HL-60/S4 treated with retinoic acid at 250 ng/mL for 4 days and 3 days (cell line): ENCODE measurements around the gene POU3F2.

Experiments
- in situ Hi-C: fragments of 300-500 bp; cut with MboI; formaldehyde crosslinking; loops from 2 replicates; pipeline ENCODE4 v1.7.0; 2022; ENCODE audit warnings: low sequenced_read_pairs

POU3F2 gene

GRCh38 chr6:98843271-98844243, 9.2 kb downstream of the POU3F2 start:
- in situ Hi-C loops: no loop called here

DNA sequence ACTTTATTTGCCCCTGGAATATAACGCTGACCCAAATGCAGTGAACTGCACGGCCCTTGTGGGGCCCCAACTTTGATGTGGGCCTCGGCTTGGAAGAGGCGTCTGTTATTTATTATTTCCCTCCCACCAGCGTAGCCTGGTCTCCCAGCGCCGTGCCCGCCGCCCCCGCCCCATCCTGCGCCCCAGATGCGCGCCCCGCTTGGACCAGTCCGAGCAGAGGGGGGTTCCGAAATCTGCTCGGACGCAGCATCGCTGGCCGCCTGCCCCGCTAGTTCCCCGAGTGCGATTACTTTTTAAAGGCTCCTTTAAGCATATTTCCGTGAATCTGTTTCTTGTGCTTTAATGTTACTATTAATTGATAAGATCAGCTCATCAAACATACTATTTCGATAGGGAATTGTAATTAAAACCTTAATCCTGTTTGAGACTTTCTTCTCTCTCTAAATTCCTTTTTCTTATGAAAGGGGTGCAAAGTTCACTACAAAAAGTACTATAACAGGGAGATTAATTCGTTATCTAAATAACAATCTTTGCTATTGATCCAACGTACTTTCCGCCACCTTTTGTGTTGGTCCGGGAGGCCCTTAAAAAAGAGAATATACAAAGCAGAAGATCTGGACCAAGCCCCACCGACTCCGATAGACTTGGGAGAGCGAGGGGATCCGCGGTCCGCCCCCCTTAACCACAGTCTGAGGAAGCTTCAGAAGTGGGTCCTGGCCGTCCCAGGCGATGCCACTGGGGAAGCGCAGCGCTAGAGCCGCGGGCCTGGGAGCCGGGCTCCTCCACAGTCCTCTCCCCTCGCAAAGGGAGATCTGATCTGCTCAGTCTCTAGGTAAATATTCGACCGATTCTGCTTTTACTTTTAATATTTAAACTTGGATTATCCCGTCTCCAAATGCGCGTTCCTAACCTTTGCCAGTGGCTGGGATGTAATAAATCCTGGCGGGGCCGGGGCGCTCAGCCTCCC, 10.2 kb downstream of the POU3F2 start:
- in situ Hi-C loops: no loop called here

GRCh38 chr6:98845211-98846020, 11.0 kb downstream of the POU3F2 start:
- in situ Hi-C loops: no loop called here

- in situ Hi-C loops: no loop called here
These were observed 11.6 kb downstream of the POU3F2 start for GRCh38 chr6:98846021-98846380.

DNA sequence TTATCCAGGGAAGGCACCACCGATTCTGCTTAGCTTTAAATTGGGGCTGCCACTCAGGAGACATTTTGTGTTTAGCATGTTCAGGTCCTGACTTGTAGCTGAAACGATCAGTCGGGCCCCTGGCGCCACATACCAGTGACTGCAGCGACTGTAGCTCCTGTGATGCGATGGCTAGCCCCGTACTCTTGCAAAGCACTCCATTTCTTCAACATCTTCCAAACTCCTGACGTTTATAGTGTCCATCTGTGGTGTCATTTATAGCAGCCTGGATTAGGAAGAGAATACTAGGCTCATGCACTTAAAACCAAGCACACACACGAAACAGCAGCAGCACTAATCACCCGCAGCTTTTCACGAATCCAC, 13.0 kb downstream of the POU3F2 start:
- in situ Hi-C loops: no loop called here

DNA sequence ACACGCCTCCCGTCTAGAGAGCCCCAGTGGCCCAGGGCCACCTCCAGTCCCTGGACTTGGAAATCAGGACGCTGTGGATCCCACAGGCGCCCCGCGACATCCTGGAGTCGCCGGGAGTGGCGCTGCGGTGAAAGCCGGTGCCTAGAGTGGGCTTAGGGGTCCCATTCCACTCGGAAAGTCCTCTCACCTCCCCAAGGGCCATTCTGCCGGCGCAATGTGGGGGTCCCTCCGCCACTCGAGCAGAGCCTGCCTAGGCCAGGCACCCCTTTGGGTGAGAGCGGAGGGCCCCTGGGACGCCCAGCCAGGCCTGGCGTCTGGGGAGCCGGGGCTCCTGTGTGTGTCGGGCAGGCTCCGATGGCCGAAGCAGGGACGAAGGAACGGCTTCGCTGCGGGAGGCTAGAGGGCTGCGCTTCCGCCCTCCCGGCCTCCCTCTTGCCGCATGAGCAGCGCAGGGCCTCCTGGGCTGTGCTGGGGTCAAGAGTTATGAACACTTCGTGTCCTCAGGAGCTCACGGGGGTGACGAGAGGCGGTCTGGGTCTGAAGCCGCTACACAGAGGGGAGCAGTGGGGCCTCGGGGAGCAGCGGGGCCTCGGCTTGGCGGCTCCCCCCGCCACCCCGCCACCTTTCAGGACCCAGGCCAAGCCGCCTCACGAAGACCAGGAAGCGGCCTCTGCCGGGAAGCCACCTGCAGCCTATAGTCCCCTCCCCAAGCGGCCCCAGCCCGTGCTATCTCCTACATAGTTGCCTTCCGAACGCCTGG, 13.6 kb downstream of the POU3F2 start:
- in situ Hi-C loops: no loop called here

- in situ Hi-C loops: no loop called here
These were observed 14.3 kb downstream of the POU3F2 start for GRCh38 chr6:98848539-98849242.

- in situ Hi-C loops: no loop called here
These were observed 30.1 kb downstream of the POU3F2 start for GRCh38 chr6:98864497-98864896.

DNA sequence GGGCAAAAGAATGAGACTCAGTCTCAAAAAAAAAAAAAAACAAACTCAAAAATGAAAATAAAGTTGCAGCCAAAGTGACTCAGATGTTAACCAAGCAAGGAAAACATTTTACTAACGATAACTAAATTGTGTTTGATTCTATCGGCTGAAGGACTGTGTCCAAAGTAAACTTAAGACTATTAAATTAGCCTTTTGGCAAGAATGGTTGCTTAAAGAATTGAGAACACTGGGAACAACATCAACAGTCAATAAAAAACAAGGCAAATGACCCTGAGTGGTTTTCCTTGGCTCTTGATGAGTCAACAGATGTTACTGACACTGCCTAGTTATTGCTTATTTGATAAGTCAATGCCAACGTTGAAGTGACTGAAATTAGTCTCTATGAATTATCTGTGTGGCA, 36.7 kb downstream of the POU3F2 start:
- in situ Hi-C loops: no loop called here

DNA sequence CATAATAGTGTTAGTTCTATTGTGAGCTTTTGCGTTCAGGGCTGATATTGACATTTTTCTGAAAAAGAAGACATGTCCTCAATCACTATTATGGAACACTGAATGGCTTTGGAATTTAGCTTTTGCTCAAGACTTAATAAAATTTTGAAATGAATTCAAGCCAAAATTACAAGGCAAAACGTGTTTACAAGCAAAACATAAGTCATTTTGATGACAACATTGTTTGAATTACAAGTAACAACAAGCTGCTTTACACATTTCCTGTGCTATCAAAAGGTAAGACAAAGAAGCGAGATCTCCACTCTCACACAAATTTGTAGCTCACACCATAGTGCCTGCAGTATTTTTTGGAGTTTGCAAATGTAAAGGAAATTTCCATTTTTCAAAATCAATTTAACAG, 37.4 kb downstream of the POU3F2 start:
- in situ Hi-C loops: no loop called here

GRCh38 chr6:98875375-98875774, 41.0 kb downstream of the POU3F2 start:
- in situ Hi-C loops: no loop called here

DNA sequence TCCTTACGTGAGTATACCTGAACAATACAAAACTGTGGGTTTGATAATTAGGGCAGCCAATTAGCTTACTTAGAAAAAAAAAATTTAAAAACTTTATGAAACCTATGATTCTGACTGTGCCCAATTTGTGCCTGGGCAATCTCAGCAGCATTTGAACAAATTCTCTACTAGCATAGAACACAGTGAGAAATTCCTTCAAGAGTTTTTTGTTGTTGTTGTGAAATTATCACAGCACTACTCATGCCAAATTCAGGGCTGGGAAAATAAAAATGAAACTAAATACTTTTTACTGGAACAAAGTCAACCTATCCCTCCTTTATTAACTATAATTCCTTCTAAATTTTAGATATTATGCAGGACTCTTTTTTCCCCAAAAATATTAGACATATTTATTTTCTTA, 42.9 kb downstream of the POU3F2 start:
- in situ Hi-C loops: no loop called here

DNA sequence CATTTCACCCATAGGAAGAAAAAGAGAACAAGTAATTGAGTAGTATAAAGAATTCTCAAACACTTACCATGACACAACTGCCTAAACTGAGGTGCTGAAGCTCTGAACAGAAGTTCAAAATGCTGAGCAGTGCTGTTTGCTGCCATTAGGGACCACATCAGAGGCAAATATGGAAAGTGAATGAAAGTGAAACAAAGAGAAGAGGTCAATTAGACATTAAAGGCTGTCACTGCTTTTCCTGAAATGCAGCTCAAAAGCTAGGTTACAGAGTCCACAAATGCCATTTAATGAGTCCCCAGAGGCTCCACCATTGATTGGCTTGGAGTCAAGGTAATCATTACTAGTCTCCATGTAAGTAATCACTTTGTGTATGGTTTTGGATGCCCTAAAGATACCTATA, 46.1 kb downstream of the POU3F2 start:
- in situ Hi-C loops: no loop called here

DNA sequence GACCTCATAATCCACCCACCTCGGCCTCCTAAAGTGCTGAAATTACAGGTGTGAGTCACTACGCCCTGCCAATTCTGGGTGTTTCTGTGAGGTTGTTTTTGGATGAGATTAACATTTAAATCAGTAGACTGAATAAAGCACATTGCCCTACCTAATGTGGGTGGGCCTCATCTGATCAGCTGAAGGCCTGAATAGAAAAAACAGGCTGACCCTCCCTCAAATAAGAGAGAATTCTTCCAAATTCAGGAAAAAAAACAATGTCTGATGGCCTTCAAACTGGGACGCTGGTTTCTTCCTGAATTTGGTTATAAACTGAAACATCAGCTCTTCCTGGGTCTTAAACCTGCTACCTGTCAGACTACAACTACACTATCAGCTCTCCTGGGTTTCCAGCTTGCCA, 51.0 kb downstream of the POU3F2 start:
- in situ Hi-C loops: no loop called here

- in situ Hi-C loops: no loop called here
These were observed 53.3 kb downstream of the POU3F2 start for GRCh38 chr6:98887650-98888049.
